ENCODE measurements around the gene BTBD2.

BTBD2 gene

DNA sequence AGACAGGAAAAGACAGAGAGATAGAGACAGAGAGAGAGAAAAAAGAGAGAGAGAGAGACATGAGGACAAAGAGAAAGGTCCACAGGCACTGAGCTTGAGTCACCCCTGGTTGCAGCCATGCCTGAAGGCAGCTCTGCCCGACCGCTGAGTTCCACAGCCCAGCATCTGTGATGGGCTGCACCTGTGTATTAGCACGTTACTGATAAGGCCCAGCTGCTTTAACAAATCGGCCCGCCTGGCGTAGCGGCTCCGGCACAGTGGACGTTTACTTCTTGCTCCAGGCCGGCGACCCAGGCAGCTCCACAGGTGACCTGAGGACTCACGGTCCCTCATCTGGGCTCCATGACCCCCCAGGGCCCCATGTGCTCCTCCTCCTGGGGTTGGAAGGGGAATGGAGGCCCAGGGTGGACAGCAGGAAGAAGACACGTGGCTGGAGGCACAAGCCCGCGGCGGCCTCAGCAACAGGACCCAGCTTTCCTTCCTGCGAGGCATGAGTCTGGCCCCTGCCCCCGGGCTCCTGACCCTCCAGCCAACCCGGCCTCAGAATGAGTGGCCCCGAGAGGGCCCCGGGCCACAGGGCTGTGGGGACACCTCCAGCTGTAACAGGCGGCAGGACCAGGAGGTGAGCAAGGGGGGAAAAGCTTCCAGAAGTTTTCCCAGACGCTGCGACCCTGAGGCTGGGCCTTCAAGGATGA, 78.5 kb downstream of the BTBD2 start:
- no peak for DNase-seq

DNA sequence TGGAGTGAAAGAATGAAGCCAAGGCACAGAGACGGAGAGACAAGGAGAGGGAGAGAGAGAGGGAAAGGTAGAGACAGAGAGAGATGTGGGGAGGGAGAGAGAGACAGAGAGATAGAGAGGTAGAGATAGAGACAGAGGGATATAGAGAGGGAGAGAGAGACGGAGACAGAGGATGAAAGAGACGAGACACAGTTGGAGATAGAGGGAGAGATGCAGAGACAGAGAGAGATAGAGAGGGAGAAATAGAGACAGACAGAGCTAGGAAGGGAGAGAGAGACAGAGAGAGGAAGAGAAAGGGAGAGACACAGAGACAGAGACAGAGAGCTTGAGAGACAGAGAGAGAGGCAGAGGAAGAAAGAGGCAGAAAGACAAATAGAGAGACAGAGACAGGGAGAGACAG, 79.1 kb downstream of the BTBD2 start:
- DNase-seq: no peak

DNA sequence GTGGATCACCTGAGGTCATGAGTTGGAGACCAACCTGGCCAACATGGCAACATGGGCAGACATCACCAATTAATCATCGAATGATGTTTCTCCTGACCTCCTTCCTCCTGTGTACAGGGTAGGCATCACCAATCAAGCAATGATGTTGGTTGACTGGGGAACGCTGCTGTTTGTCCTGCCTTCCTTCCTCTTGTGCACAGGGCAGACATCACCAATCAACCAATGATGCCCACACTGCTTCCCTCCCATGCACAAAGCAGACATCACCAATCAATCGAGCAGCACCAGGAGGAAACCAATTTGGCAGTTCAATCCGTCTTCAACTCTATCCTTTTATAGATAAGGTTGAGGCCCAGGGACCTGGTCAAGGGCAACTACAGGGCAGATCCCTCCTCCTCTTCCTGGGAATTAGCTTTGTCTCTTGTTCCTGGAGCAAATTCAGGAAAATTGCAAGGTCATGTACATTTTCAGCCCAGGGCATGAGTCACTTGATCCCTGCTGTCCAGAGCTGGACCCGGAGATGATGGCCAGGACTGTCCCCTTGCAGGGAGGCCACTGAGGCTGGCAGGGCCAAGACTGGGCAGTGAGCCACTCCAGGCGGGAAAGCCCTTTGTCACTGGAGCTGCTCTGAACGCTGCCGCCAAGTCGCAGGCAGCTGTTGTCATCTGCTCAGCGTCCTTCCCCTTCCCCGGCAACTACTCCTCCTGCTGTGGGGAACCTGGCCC, 79.9 kb downstream of the BTBD2 start:
- DNase-seq: peak in 1 of 5 donors; percentile 73

Measured in T-helper 1 cell (primary cell).